Endodermal cell (in vitro differentiated cells): Measurements from ENCODE around the gene CPD. TPM values are rescaled to one million over a fixed set of nuclear protein-coding genes. Genes with fewer than 3 reads are reported as not detected.

Source experiments
- DNase-seq: peaks from one replicate; pipeline ENCODE4 v3.0.0-alpha.2; 2017
- H3K27ac ChIP-seq: 2 replicates; pipeline ENCODE4 v1.5.1; 2013; ENCODE audit warnings: mild to moderate bottlenecking, low read depth, low read length, moderate library complexity
- H3K27me3 ChIP-seq: 2 replicates; pipeline ENCODE4 v1.6.1; 2013; ENCODE audit warnings: mild to moderate bottlenecking, low read length, moderate library complexity; ENCODE audit not compliant: insufficient read depth, control insufficient read depth, poor library complexity, severe bottlenecking
- H3K36me3 ChIP-seq: 2 replicates; pipeline ENCODE4 v1.7.0; 2013; ENCODE audit warnings: mild to moderate bottlenecking, low read length, moderate library complexity; ENCODE audit not compliant: control insufficient read depth, insufficient read depth
- H3K4me1 ChIP-seq: one replicate; pipeline ENCODE4 v1.7.0; 2013; ENCODE audit warnings: low read length; ENCODE audit not compliant: control insufficient read depth, insufficient read depth
- H3K4me3 ChIP-seq: 2 replicates; pipeline ENCODE4 v1.5.1; 2013; ENCODE audit warnings: mild to moderate bottlenecking, low read length, moderate library complexity
- H3K9ac ChIP-seq: 2 replicates; pipeline ENCODE4 v1.6.1; 2013; ENCODE audit warnings: mild to moderate bottlenecking, low read length, moderate library complexity; ENCODE audit not compliant: poor library complexity, severe bottlenecking; ENCODE audit errors: extremely low read depth
- H3K9me3 ChIP-seq: 2 replicates; pipeline ENCODE4 v1.6.1; 2013; ENCODE audit warnings: mild to moderate bottlenecking, low read length, moderate library complexity; ENCODE audit not compliant: control insufficient read depth
- H3K27ac Mint-ChIP-seq: 2 replicates; pipeline ENCODE4 v1.8.0; 2020; ENCODE audit warnings: mixed read lengths
- H3K27me3 Mint-ChIP-seq: 2 replicates; pipeline ENCODE4 v1.8.0; 2021; ENCODE audit warnings: mild to moderate bottlenecking, mixed read lengths; ENCODE audit not compliant: insufficient read depth
- H3K36me3 Mint-ChIP-seq: 2 replicates; pipeline ENCODE4 v1.8.0; 2020; ENCODE audit warnings: low read depth, mixed read lengths
- H3K4me1 Mint-ChIP-seq: 2 replicates; pipeline ENCODE4 v1.8.0; 2020; ENCODE audit warnings: mixed read lengths
- H3K4me3 Mint-ChIP-seq: 2 replicates; pipeline ENCODE4 v1.8.0; 2020; ENCODE audit warnings: mild to moderate bottlenecking, moderate library complexity, mixed read lengths
- H3K9me3 Mint-ChIP-seq: 2 replicates; pipeline ENCODE4 v1.8.0; 2020; ENCODE audit warnings: mild to moderate bottlenecking, mixed read lengths
- WGBS, 2 experiments: methylation state at CpG; one replicate each; pipeline versions ENCODE4 v1.1.5 to v1.1.7; 2013; ENCODE audit warnings: missing lambda C conversion rate in 2 of 2, mixed read lengths in 1 of 2; ENCODE audit not compliant: insufficient coverage in 1 of 2, insufficient read length in 1 of 2; 5-methylcytosine and 5-hydroxymethylcytosine counted together
- total RNA-seq, 2 donors: library from RNA; stranded (reverse); fragmentation: NEBNext Ultra II Directional in 1 of 2; extraction: Animal tissue kit (Norgen Biotek cat#: 25700) in 1 of 2; gene quantifications; 2 replicates in 1 of 2; 3 replicates in 1 of 2; pipeline ENCODE4 v1.2.1, GENCODE V29; 2021
- TF ChIP-seq, protein P1 (sequence below): fragments of 200-600 bp; sonication (generic); conservative IDR thresholded peaks from 2 replicates; pipeline ENCODE4 v1.5.0; 2021; ENCODE audit warnings: antibody characterized with exemption, mild to moderate bottlenecking

The CPD gene
- total RNA-seq, 2 donors from 2014 or later = 81.7 to 82.1 TPM

- WGBS, 2 experiments = 100% methylated on average over 1 of the region's 1 CpG
- Mint-ChIP-seq H3K4me3 (no peak overlapping the region), H3K4me1 (peaks cover 2% of the 10 kb centered on the region), H3K27ac (no peak overlapping the region), H3K27me3 (no peaks in the 10 kb centered on the region), H3K36me3 (peaks cover 73% of the 10 kb centered on the region), H3K9me3 (no peaks in the 10 kb centered on the region)
- Histone ChIP-seq H3K9me3 (no peaks in the 10 kb centered on the region), H3K9ac (no peak overlapping the region), H3K27ac (no peak overlapping the region), H3K36me3 (peaks cover 87% of the 10 kb centered on the region), H3K4me1 (no peaks in the 10 kb centered on the region), H3K27me3 (no peaks in the 10 kb centered on the region), H3K4me3 (no peak overlapping the region)
- TF ChIP-seq, protein P1, sequence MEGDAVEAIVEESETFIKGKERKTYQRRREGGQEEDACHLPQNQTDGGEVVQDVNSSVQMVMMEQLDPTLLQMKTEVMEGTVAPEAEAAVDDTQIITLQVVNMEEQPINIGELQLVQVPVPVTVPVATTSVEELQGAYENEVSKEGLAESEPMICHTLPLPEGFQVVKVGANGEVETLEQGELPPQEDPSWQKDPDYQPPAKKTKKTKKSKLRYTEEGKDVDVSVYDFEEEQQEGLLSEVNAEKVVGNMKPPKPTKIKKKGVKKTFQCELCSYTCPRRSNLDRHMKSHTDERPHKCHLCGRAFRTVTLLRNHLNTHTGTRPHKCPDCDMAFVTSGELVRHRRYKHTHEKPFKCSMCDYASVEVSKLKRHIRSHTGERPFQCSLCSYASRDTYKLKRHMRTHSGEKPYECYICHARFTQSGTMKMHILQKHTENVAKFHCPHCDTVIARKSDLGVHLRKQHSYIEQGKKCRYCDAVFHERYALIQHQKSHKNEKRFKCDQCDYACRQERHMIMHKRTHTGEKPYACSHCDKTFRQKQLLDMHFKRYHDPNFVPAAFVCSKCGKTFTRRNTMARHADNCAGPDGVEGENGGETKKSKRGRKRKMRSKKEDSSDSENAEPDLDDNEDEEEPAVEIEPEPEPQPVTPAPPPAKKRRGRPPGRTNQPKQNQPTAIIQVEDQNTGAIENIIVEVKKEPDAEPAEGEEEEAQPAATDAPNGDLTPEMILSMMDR = no peak
- no peak for DNase-seq
Observed at GRCh38 chr17:30483159-30483558, 104.4 kb downstream of the CPD start.

GRCh38 chr17:30493780-30494179 is 115.1 kb downstream of the CPD start:
- TF ChIP-seq, protein P1 = no peak
- Mint-ChIP-seq H3K4me1 (no peaks in the 10 kb centered on the region), H3K27ac (no peak overlapping the region), H3K9me3 (no peaks in the 10 kb centered on the region), H3K36me3 (peaks cover 71% of the 10 kb centered on the region), H3K4me3 (no peak overlapping the region), H3K27me3 (no peaks in the 10 kb centered on the region)
- no peaks in the 10 kb centered on the region for H3K4me1 ChIP-seq
- no peaks in the 10 kb centered on the region for H3K9me3 ChIP-seq
- no peaks in the 10 kb centered on the region for H3K27me3 ChIP-seq
- no peak overlapping the region for H3K4me3 ChIP-seq
- 100% methylated on average over 2 of the region's 2 CpGs; no CpG with 5 or more reads in 1 of the 2 experiments for WGBS, 2 experiments
- no peak overlapping the region for H3K9ac ChIP-seq
- peaks cover 95% of the 10 kb centered on the region for H3K36me3 ChIP-seq
- H3K27ac ChIP-seq = no peak overlapping the region
- DNase-seq = no peak

- Mint-ChIP-seq H3K36me3 (peaks cover 79% of the 10 kb centered on the region), H3K27ac (no peak overlapping the region), H3K4me1 (peaks cover 8% of the 10 kb centered on the region), H3K4me3 (no peak overlapping the region), H3K9me3 (no peaks in the 10 kb centered on the region), H3K27me3 (no peaks in the 10 kb centered on the region)
- no peaks in the 10 kb centered on the region for H3K27me3 ChIP-seq
- no peak for DNase-seq
- H3K27ac ChIP-seq = no peak overlapping the region
- no peaks in the 10 kb centered on the region for H3K4me1 ChIP-seq
- TF ChIP-seq, protein P1 = no peak
- peaks cover 6% of the 10 kb centered on the region for H3K9me3 ChIP-seq
- H3K4me3 ChIP-seq = no peak overlapping the region
- no peak overlapping the region for H3K9ac ChIP-seq
- H3K36me3 ChIP-seq = peaks cover 87% of the 10 kb centered on the region
Observed at GRCh38 chr17:30495586-30495985, 116.9 kb downstream of the CPD start.
